H9 (cell line): ENCODE data around the gene COTL1. TPM values are rescaled to one million over a fixed set of nuclear protein-coding genes. Genes with fewer than 3 reads are reported as not detected.

Experiments used
- DNase-seq: peaks from one replicate; pipeline ENCODE4 v3.0.0-alpha.2; 2017
- H2AFZ ChIP-seq: one replicate; pipeline ENCODE4 v1.6.1; 2013; ENCODE audit warnings: mild to moderate bottlenecking, low read length, control low read depth, moderate library complexity
- H2AK5ac ChIP-seq: 2 replicates; pipeline ENCODE4 v1.6.1; 2013; ENCODE audit warnings: low read length, control low read depth, mixed read lengths; ENCODE audit not compliant: insufficient read length
- H2BK120ac ChIP-seq: one replicate; pipeline ENCODE4 v1.6.1; 2013; ENCODE audit warnings: low read depth, mild to moderate bottlenecking, low read length, control low read depth, inconsistent platforms; ENCODE audit not compliant: poor library complexity, severe bottlenecking
- H2BK12ac ChIP-seq: 2 replicates; pipeline ENCODE4 v1.6.1; 2013; ENCODE audit warnings: low read length, control low read depth, mixed read lengths, low read depth; ENCODE audit not compliant: insufficient read length
- H2BK15ac ChIP-seq: 2 replicates; pipeline ENCODE4 v1.6.1; 2013; ENCODE audit warnings: low read depth, low read length, control low read depth
- H2BK20ac ChIP-seq: one replicate; pipeline ENCODE4 v1.6.1; 2013; ENCODE audit warnings: low read depth, mild to moderate bottlenecking, low read length, control low read depth, inconsistent platforms; ENCODE audit not compliant: poor library complexity, severe bottlenecking
- H2BK5ac ChIP-seq: 2 replicates; pipeline ENCODE4 v1.6.1; 2013; ENCODE audit warnings: low read length, control low read depth, mixed read lengths; ENCODE audit not compliant: insufficient read length
- H3K14ac ChIP-seq: 2 replicates; pipeline ENCODE4 v1.6.1; 2013; ENCODE audit warnings: low read length, control low read depth; ENCODE audit not compliant: insufficient read depth
- H3K18ac ChIP-seq: 2 replicates; pipeline ENCODE4 v1.6.1; 2013; ENCODE audit warnings: low read depth, mild to moderate bottlenecking, mixed read lengths, low read length, control low read depth; ENCODE audit not compliant: insufficient read length
- H3K23ac ChIP-seq: 2 replicates; pipeline ENCODE4 v1.6.1; 2013; ENCODE audit warnings: low read length, control low read depth, mixed read lengths, low read depth; ENCODE audit not compliant: insufficient read length
- H3K23me2 ChIP-seq: 2 replicates; pipeline ENCODE4 v1.6.1; 2013; ENCODE audit warnings: low read depth, mild to moderate bottlenecking, mixed read lengths, low read length, control low read depth; ENCODE audit not compliant: insufficient read length, poor library complexity, severe bottlenecking
- H3K27ac ChIP-seq: 2 replicates; pipeline ENCODE4 v1.5.1; 2013; ENCODE audit warnings: low read length, control low read depth, mixed read lengths, low read depth; ENCODE audit not compliant: insufficient read length
- H3K27me3 ChIP-seq: 2 replicates; pipeline ENCODE4 v1.6.1; 2013; ENCODE audit warnings: low read length, control low read depth, inconsistent platforms; ENCODE audit not compliant: insufficient read depth
- H3K4ac ChIP-seq: 2 replicates; pipeline ENCODE4 v1.6.1; 2013; ENCODE audit warnings: low read depth, mild to moderate bottlenecking, control low read depth, inconsistent platforms, low read length, moderate library complexity
- H3K4me1 ChIP-seq: 2 replicates; pipeline ENCODE4 v1.6.1; 2013; ENCODE audit warnings: low read length, control low read depth, inconsistent platforms; ENCODE audit not compliant: insufficient read depth
- H3K4me2 ChIP-seq: 2 replicates; pipeline ENCODE4 v1.6.1; 2013; ENCODE audit warnings: low read length, control low read depth, mixed read lengths; ENCODE audit not compliant: insufficient read length, insufficient read depth
- H3K56ac ChIP-seq: 2 replicates; pipeline ENCODE4 v1.6.1; 2013; ENCODE audit warnings: low read depth, mild to moderate bottlenecking, mixed read lengths, low read length, control low read depth; ENCODE audit not compliant: insufficient read length
- H3K79me1 ChIP-seq: 2 replicates; pipeline ENCODE4 v1.6.1; 2013; ENCODE audit warnings: low read depth, mild to moderate bottlenecking, moderate library complexity, low read length, control low read depth, inconsistent platforms; ENCODE audit not compliant: insufficient read depth, poor library complexity, severe bottlenecking
- H3K79me2 ChIP-seq: 2 replicates; pipeline ENCODE4 v1.6.1; 2013; ENCODE audit warnings: low read length, control low read depth, inconsistent platforms; ENCODE audit not compliant: insufficient read depth
- H3K9ac ChIP-seq: 2 replicates; pipeline ENCODE4 v1.6.1; 2013; ENCODE audit warnings: low read length, control low read depth, mixed read lengths; ENCODE audit not compliant: insufficient read length; ENCODE audit errors: extremely low read depth
- H3K9me3 ChIP-seq: one replicate; pipeline ENCODE4 v1.6.1; 2013; ENCODE audit warnings: low read depth, low read length, inconsistent platforms; ENCODE audit not compliant: control insufficient read depth
- H3T11ph ChIP-seq: one replicate; pipeline ENCODE4 v1.6.1; 2013; ENCODE audit warnings: mild to moderate bottlenecking, low read length, control low read depth, inconsistent platforms
- H4K20me1 ChIP-seq: one replicate; pipeline ENCODE4 v1.6.1; 2013; ENCODE audit not compliant: control insufficient read depth, insufficient read length, insufficient read depth
- H4K5ac ChIP-seq: 2 replicates; pipeline ENCODE4 v1.6.1; 2013; ENCODE audit warnings: low read depth, mild to moderate bottlenecking, mixed read lengths, low read length, control low read depth; ENCODE audit not compliant: insufficient read length
- H4K8ac ChIP-seq: replicated peaks from 2 replicates; pipeline ENCODE4 v1.6.1; 2013; ENCODE audit warnings: low read length, control low read depth, mixed read lengths, low read depth; ENCODE audit not compliant: insufficient read length
- H4K91ac ChIP-seq: 2 replicates; pipeline ENCODE4 v1.6.1; 2013; ENCODE audit warnings: low read depth, mild to moderate bottlenecking, moderate library complexity, mixed read lengths, low read length, control low read depth; ENCODE audit not compliant: insufficient read length
- H3K27ac Mint-ChIP-seq, 3 experiments: 2 replicates in 2 of 3; 3 replicates in 1 of 3; pipeline ENCODE4 v1.8.0; 2020 to 2021; ENCODE audit warnings: mixed read lengths in 3 of 3, mild to moderate bottlenecking in 1 of 3, moderate library complexity in 1 of 3
- H3K27me3 Mint-ChIP-seq: 2 replicates; pipeline ENCODE4 v1.8.0; 2021; ENCODE audit warnings: low read depth, mild to moderate bottlenecking, moderate library complexity, mixed read lengths
- H3K36me3 Mint-ChIP-seq, 3 experiments: 2 replicates in 2 of 3; 3 replicates in 1 of 3; pipeline ENCODE4 v1.8.0; 2020 to 2021; ENCODE audit warnings: low read depth in 3 of 3, mixed read lengths in 3 of 3; ENCODE audit not compliant: insufficient read depth in 1 of 3
- H3K4me1 Mint-ChIP-seq, 2 experiments: 2 replicates each; pipeline ENCODE4 v1.8.0; 2020; ENCODE audit warnings: mixed read lengths in 2 of 2
- H3K4me3 Mint-ChIP-seq, 2 experiments: 2 replicates in 1 of 2; 3 replicates in 1 of 2; pipeline ENCODE4 v1.8.0; 2020 to 2021; ENCODE audit warnings: mild to moderate bottlenecking in 2 of 2, mixed read lengths in 2 of 2, moderate library complexity in 1 of 2
- H3K9me3 Mint-ChIP-seq, 2 experiments: 2 replicates in 1 of 2; 3 replicates in 1 of 2; pipeline ENCODE4 v1.8.0; 2020; ENCODE audit warnings: mild to moderate bottlenecking in 2 of 2, mixed read lengths in 2 of 2, moderate library complexity in 1 of 2
- CTCF ChIP-seq: fragments of 200-600 bp; sonication (generic); conservative IDR thresholded peaks from 3 replicates; pipeline ENCODE4 v1.8.0; 2021; ENCODE audit warnings: antibody characterized with exemption, mild to moderate bottlenecking
- WGBS: extraction: QIAGEN DNeasy Blood & Tissue Kit; methylation state at CpG from one replicate; pipeline ENCODE4 v1.1.7; 2013; ENCODE audit warnings: missing lambda C conversion rate, low lambda C conversion rate, mixed read lengths; ENCODE audit not compliant: insufficient read length; ENCODE audit errors: extremely low coverage; 5-methylcytosine and 5-hydroxymethylcytosine counted together
- total RNA-seq: library from RNA; stranded (reverse); gene quantifications from 2 replicates; pipeline ENCODE4 v1.2.1, GENCODE V29; 2021

COTL1 gene
- total RNA-seq, 1 experiment from 2014 or later = 81.4 TPM

GRCh38 chr16:84571506-84571905 is 46.4 kb downstream of the COTL1 start:
- Histone ChIP-seq H2BK12ac (no peak overlapping the region), H2BK120ac (no peak overlapping the region), H4K91ac (no peak overlapping the region), H2AFZ (no peak overlapping the region), H3K4me2 (no peak overlapping the region), H3K27ac (no peak overlapping the region), H3K56ac (no peak overlapping the region), H2BK15ac (no peak overlapping the region), H3K9me3 (no peaks in the 10 kb centered on the region), H4K8ac (no peak overlapping the region), H3T11ph (no peak overlapping the region), H2AK5ac (no peak overlapping the region), H3K14ac (no peak overlapping the region), H2BK5ac (no peak overlapping the region), H3K23ac (no peak overlapping the region), H3K4ac (no peak overlapping the region), H3K27me3 (no peaks in the 10 kb centered on the region), H2BK20ac (no peak overlapping the region), H3K79me1 (no peaks in the 10 kb centered on the region), H3K79me2 (no peaks in the 10 kb centered on the region), H3K18ac (no peak overlapping the region), H4K5ac (no peak overlapping the region), H3K23me2 (no peaks in the 10 kb centered on the region), H3K9ac (no peak overlapping the region), H3K4me1 (peaks cover 10% of the 10 kb centered on the region; the same call in 1 of the 2 replicates), H4K20me1 (no peaks in the 10 kb centered on the region)
- no peak for TF ChIP-seq CTCF
- WGBS = no CpG with 5 or more reads among the region's 13 CpGs
- Mint-ChIP-seq H3K36me3 (peaks cover 17 to 30% (median 20%) of the 10 kb centered on the region in 3 experiments), H3K4me3 (no peak overlapping the region), H3K27ac (peak overlapping the region in 2 of 3 experiments; percentile 61 to 85; a peak in 2 of 7 replicates), H3K9me3 (peaks cover 9 to 10% of the 10 kb centered on the region in 2 experiments), H3K4me1 (peaks cover 17 to 18% of the 10 kb centered on the region in 2 experiments), H3K27me3 (no peaks in the 10 kb centered on the region)
- DNase-seq = no peak
